Endothelial cell of umbilical vein (primary cell): ENCODE data around the gene CPED1. TPM values are rescaled to one million over a fixed set of nuclear protein-coding genes. Genes with fewer than 3 reads are reported as not detected.

Experiments used
- BruUV-seq: library from RNA; stranded (reverse); fragments of 400-500 nt; replicated peaks from 2 replicates; lab custom pipeline; 2021; lab: Mats Ljungman, UMichigan
- CTCF ChIA-PET: fragments of 300-600, 350-600 bp; sonication (Branson Sonifier 250); formaldehyde crosslinking; loops from one replicate; lab custom pipeline; 2021; ENCODE audit warnings: antibody characterized with exemption, inconsistent platforms; lab: Charles Lee
- POLR2A ChIA-PET: fragments of 300-600, 350-600 bp; sonication (Branson Sonifier 250); formaldehyde crosslinking; loops from one replicate; lab custom pipeline; 2021; ENCODE audit warnings: antibody characterized with exemption, inconsistent platforms; lab: Charles Lee
- DNase-seq: peaks from one replicate; pipeline ENCODE4 v3.0.0-alpha.2; 2011; ENCODE audit warnings: low read depth, low spot score
- FAIRE-seq: peaks from 2 replicates; lab custom pipeline; 2011; peaks lifted over from hg19 to GRCh38; lab: Jason Lieb, UNC
- H2AFZ ChIP-seq: 2 replicates; pipeline ENCODE4 v1.6.0; 2012; ENCODE audit warnings: low read depth, low read length, control low read depth, inconsistent platforms
- H3K27ac ChIP-seq: 2 replicates; pipeline ENCODE4 v1.5.1; 2011; ENCODE audit warnings: low read depth, mild to moderate bottlenecking, control low read depth, low read length, moderate library complexity; ENCODE audit not compliant: insufficient read depth
- H3K27me3 ChIP-seq, 2 experiments: 2 replicates each; pipeline versions ENCODE4 v1.6.0 to v1.6.1; 2011; ENCODE audit warnings: low read length in 2 of 2, mixed read lengths in 1 of 2; ENCODE audit not compliant: control insufficient read depth in 2 of 2, insufficient read depth in 2 of 2
- H3K36me3 ChIP-seq, 2 experiments: 2 replicates in 1 of 2; 3 replicates in 1 of 2; pipeline ENCODE4 v1.5.1; 2011; ENCODE audit warnings: low read length in 2 of 2, mild to moderate bottlenecking in 1 of 2, moderate library complexity in 1 of 2; ENCODE audit not compliant: control insufficient read depth in 2 of 2, insufficient read depth in 2 of 2; ENCODE audit errors: extremely low read depth in 1 of 2
- H3K4me1 ChIP-seq: 3 replicates; pipeline ENCODE4 v1.5.1; 2011; ENCODE audit warnings: mild to moderate bottlenecking, low read length; ENCODE audit not compliant: control insufficient read depth, insufficient read depth; ENCODE audit errors: extremely low read depth
- H3K4me2 ChIP-seq: 2 replicates; pipeline ENCODE4 v1.6.1; 2011; ENCODE audit warnings: low read length, control low read depth, mixed read lengths; ENCODE audit not compliant: insufficient read depth
- H3K4me3 ChIP-seq, 3 experiments: fragments of 200-600 bp in 1 of 3; sonication (generic), shearing (Covaris generic) in 1 of 3; replicated peaks in 1 of 3; 2 replicates each; pipeline ENCODE4 v1.5.1; 2011 to 2016; ENCODE audit warnings: control low read depth in 3 of 3, low read length in 3 of 3, mild to moderate bottlenecking in 2 of 3, inconsistent platforms in 1 of 3, low read depth in 1 of 3, moderate library complexity in 1 of 3; ENCODE audit not compliant: insufficient read depth in 1 of 3
- H3K79me2 ChIP-seq: 2 replicates; pipeline ENCODE4 v1.6.0; 2012; ENCODE audit warnings: low read length, inconsistent platforms; ENCODE audit not compliant: control insufficient read depth, insufficient read depth
- H3K9ac ChIP-seq: replicated peaks from 2 replicates; pipeline ENCODE3; 2011; ENCODE audit warnings: low read length, control low read depth; ENCODE audit not compliant: insufficient read depth; ENCODE audit errors: extremely low read depth
- H3K9me1 ChIP-seq: replicated peaks from 3 replicates; pipeline ENCODE4 v1.6.0; 2011; ENCODE audit warnings: mild to moderate bottlenecking, low read length; ENCODE audit not compliant: control insufficient read depth, insufficient read depth; ENCODE audit errors: extremely low read depth
- H3K9me3 ChIP-seq: replicated peaks from 2 replicates; pipeline ENCODE4 v1.5.1; 2012; ENCODE audit warnings: low read length, inconsistent platforms; ENCODE audit not compliant: control insufficient read depth, insufficient read depth
- H4K20me1 ChIP-seq: replicated peaks from 2 replicates; pipeline ENCODE3; 2011; ENCODE audit warnings: mild to moderate bottlenecking, low read length; ENCODE audit not compliant: control insufficient read depth, insufficient read depth; ENCODE audit errors: extremely low read depth
- FOS ChIP-seq: IDR thresholded peaks from 2 replicates; pipeline ENCODE4 v1.6.1; 2011; ENCODE audit warnings: mild to moderate bottlenecking, low read length, moderate library complexity, borderline replicate concordance; ENCODE audit not compliant: insufficient read depth
- GATA2 ChIP-seq: IDR thresholded peaks from 2 replicates; pipeline ENCODE4 v1.7.0; 2011; ENCODE audit warnings: low read depth, mild to moderate bottlenecking, moderate library complexity, mixed read lengths, low read length; ENCODE audit not compliant: insufficient read length, insufficient read depth
- JUN ChIP-seq: IDR thresholded peaks from 2 replicates; pipeline ENCODE4 v1.6.1; 2011; ENCODE audit warnings: borderline replicate concordance, low read depth; ENCODE audit not compliant: insufficient read length, insufficient read depth
- MAX ChIP-seq: IDR thresholded peaks from 2 replicates; pipeline ENCODE4 v1.6.1; 2011; ENCODE audit not compliant: insufficient read depth, insufficient read length
- POLR2A ChIP-seq: IDR thresholded peaks from 2 replicates; pipeline ENCODE4 v1.6.1; 2012; ENCODE audit warnings: low read depth, mild to moderate bottlenecking, control low read depth, low read length
- dilution Hi-C: fragments of 300-500 bp; cut with MboI; formaldehyde crosslinking; loops from one replicate; pipeline ENCODE4 v1.15.0; 2019; ENCODE audit warnings: low sequenced_read_pairs; ENCODE audit not compliant: extremely low pct_ligation_motif_present
- intact Hi-C: fragments of 100-400 bp; cut with micrococcal nuclease; formaldehyde crosslinking; loops from one replicate; pipeline ENCODE4 v1.10.0; 2022
- polyA plus RNA-seq, 4 experiments: library from polyadenylated mRNA; depleted of rRNA in 3 of 4; stranded (reverse) in 3 of 4; unstranded in 1 of 4; fragments of >200 nt; gene quantifications; 2 replicates each; pipeline versions ENCODE4 v1.2.1 to v1.2.3, GENCODE V29; 2011 to 2012; ENCODE audit warnings: missing spikeins in 1 of 4
- total RNA-seq: library from RNA; stranded (reverse); gene quantifications from 2 replicates; pipeline ENCODE4 v1.2.3, GENCODE V29; 2021

CPED1 gene
- total and polyA plus RNA-seq, 2 donors (not counting 3 experiments of a cell fraction or from before 2014, with no cell fraction given), result 0.22 to 3.0 TPM

- Histone ChIP-seq H3K9me3 (no peaks in the 10 kb centered on the region), H3K4me1 (no peaks in the 10 kb centered on the region), H3K4me2 (no peak overlapping the region), H3K27me3 (no peaks in the 10 kb centered on the region), H2AFZ (no peak overlapping the region), H3K79me2 (no peaks in the 10 kb centered on the region), H3K9me1 (no peaks in the 10 kb centered on the region), H3K4me3 (no peak overlapping the region), H3K9ac (no peak overlapping the region), H3K27ac (no peak overlapping the region), H3K36me3 (no peaks in the 10 kb centered on the region), H4K20me1 (no peaks in the 10 kb centered on the region)
- intact Hi-C loops (no loop called here), dilution Hi-C loops (no loop called here)
- POLR2A ChIA-PET, result no interaction called here
- no peak for DNase-seq
- CTCF ChIA-PET, result interaction anchor here (0.8 kb wide), 1 partner anchor 12 kb away, joined by 6 read pairs; no protein-coding TSS in a partner anchor
- TF ChIP-seq POLR2A, result no peak
- no peak for TF ChIP-seq FOS
- no peak for TF ChIP-seq GATA2
- no peak for TF ChIP-seq JUN
- no TSS peak for BruUV-seq
- FAIRE-seq, result no peak
These were observed 60.7 kb downstream of the CPED1 start for GRCh38 chr7:121049028-121049791.

- intact Hi-C loops (no loop called here), dilution Hi-C loops (no loop called here)
- FAIRE-seq, result no peak
- ChIA-PET CTCF (interaction anchor here (0.8 kb wide), 1 partner anchor 12 kb away, joined by 6 read pairs; no protein-coding TSS in a partner anchor), POLR2A (no interaction called here)
- Histone ChIP-seq H3K27ac (no peak overlapping the region), H3K36me3 (no peaks in the 10 kb centered on the region), H3K9ac (no peak overlapping the region), H3K4me3 (no peak overlapping the region), H3K9me3 (no peaks in the 10 kb centered on the region), H3K4me2 (no peak overlapping the region), H2AFZ (no peak overlapping the region), H3K79me2 (no peaks in the 10 kb centered on the region), H3K9me1 (no peaks in the 10 kb centered on the region), H3K4me1 (no peaks in the 10 kb centered on the region), H3K27me3 (no peaks in the 10 kb centered on the region), H4K20me1 (no peaks in the 10 kb centered on the region)
- BruUV-seq, result no TSS peak
- no peak for DNase-seq
- TF ChIP-seq MAX, result no peak
- no peak for TF ChIP-seq POLR2A
These were observed 61.4 kb downstream of the CPED1 start for GRCh38 chr7:121049897-121050296.
